DOHH2 (cell line): ENCODE results near the gene MT4.

ENCODE experiments used
- H3F3A ChIP-seq: fragments of 200-600 bp; sonication (generic), shearing (Covaris generic); 2 replicates; pipeline ENCODE4 v1.6.0; 2016; ENCODE audit warnings: antibody characterized with exemption, mild to moderate bottlenecking; ENCODE audit not compliant: control insufficient read depth, insufficient read depth
- H3K27ac ChIP-seq: fragments of 200-600 bp; sonication (generic); 2 replicates; pipeline ENCODE4 v1.5.1; 2014; ENCODE audit warnings: low read depth, mild to moderate bottlenecking, low read length, moderate library complexity
- H3K27me3 ChIP-seq: fragments of 200-600 bp; sonication (generic); 2 replicates; pipeline ENCODE4 v1.6.1; 2014; ENCODE audit warnings: mild to moderate bottlenecking, low read length, mixed read lengths; ENCODE audit not compliant: control insufficient read depth
- H3K36me3 ChIP-seq: fragments of 200-600 bp; sonication (generic); 2 replicates; pipeline ENCODE4 v1.6.1; 2014; ENCODE audit warnings: mild to moderate bottlenecking, low read length, moderate library complexity, mixed read lengths; ENCODE audit not compliant: control insufficient read depth
- H3K4me1 ChIP-seq: fragments of 200-600 bp; sonication (generic); 2 replicates; pipeline ENCODE4 v1.6.1; 2014; ENCODE audit warnings: mild to moderate bottlenecking, low read length, mixed read lengths; ENCODE audit not compliant: control insufficient read depth
- H3K4me2 ChIP-seq: fragments of 200-600 bp; sonication (generic); 2 replicates; pipeline ENCODE4 v1.6.0; 2014; ENCODE audit warnings: mild to moderate bottlenecking, low read length, moderate library complexity
- H3K4me3 ChIP-seq: fragments of 200-600 bp; sonication (generic); 2 replicates; pipeline ENCODE4 v1.5.1; 2014; ENCODE audit warnings: mild to moderate bottlenecking, low read length, mixed read lengths
- H3K79me2 ChIP-seq: fragments of 200-600 bp; sonication (generic); 2 replicates; pipeline ENCODE4 v1.6.1; 2014; ENCODE audit warnings: mild to moderate bottlenecking, low read length, mixed read lengths; ENCODE audit not compliant: control insufficient read depth
- H3K9me2 ChIP-seq: fragments of 200-600 bp; sonication (generic); replicated peaks from 2 replicates; pipeline ENCODE4 v1.6.1; 2014; ENCODE audit warnings: mild to moderate bottlenecking, low read length, mixed read lengths; ENCODE audit not compliant: control insufficient read depth
- H3K9me3 ChIP-seq: fragments of 200-600 bp; sonication (generic); 2 replicates; pipeline ENCODE4 v1.6.1; 2014; ENCODE audit warnings: antibody characterized with exemption, low read length, mixed read lengths; ENCODE audit not compliant: control insufficient read depth, insufficient read depth
- H4K20me1 ChIP-seq: fragments of 200-600 bp; sonication (generic); 2 replicates; pipeline ENCODE4 v1.6.0; 2014; ENCODE audit warnings: low read depth, mild to moderate bottlenecking, antibody characterized with exemption, low read length, moderate library complexity; ENCODE audit not compliant: control insufficient read depth, insufficient read depth
- EZH2phosphoT487 ChIP-seq: fragments of 200-600 bp; sonication (generic); IDR thresholded peaks from 2 replicates; pipeline ENCODE4 v1.6.1; 2017; ENCODE audit warnings: borderline replicate concordance, mild to moderate bottlenecking, antibody characterized with exemption, low read length, moderate library complexity, mixed read lengths
- TF ChIP-seq, protein P1 (sequence below): fragments of 200-600 bp; sonication (generic); IDR thresholded peaks from one replicate; pipeline ENCODE4 v1.5.1; 2014; ENCODE audit warnings: antibody characterized with exemption, mild to moderate bottlenecking, low read depth, low read length; ENCODE audit not compliant: poor library complexity, severe bottlenecking

Gene MT4

DNA sequence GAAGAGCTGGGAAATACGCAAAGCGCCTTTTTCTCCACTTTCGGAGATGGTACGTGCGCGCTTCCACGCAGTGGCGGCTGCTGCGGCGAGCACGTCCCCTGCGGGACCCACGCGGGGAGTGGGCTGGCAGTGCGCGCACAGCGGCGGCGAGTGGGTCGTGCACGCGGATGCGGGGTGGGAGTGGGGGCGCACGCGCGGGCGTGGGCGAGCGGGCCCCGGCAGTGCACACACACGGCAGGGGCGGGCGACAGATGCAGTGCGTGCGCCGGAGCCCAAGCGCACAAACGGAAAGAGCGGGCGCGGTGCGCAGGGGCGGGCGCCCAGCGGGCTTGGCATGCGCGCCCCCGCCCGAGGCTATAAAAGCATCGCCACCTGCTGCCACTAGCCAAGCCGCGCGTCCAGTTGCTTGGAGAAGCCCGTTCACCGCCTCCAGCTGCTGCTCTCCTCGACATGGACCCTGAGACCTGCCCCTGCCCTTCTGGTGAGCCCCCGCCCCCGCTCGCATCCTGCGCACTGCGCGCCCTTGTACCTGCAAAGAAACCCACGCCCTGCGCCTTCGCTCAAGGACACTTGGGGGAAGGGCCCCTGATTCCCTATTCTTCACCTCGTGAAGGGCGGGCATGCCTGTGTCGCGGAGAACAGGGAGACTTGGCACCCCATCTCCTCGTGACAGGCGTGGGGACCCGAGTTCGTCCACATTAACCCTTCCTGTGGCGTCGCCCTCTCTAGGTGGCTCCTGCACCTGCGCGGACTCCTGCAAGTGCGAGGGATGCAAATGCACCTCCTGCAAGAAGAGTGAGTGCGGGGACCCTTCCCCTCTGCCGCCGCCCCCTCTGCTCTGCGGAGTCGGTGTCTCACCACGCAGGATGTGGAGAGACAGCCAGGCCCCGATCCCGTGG lies 24.5 kb downstream of the MT4 start, which contains the start of gene MT3:
MT3 (plus strand) TSS at position 388 of the 899 bp plus-strand sequence; CDS start at position 451, 63 bp downstream.
- H3K36me3 ChIP-seq, result no peaks in the 10 kb centered on the region
- no peak within 1 kb of the TSS for H3K4me3 ChIP-seq
- no peak within 1 kb of the TSS for H3K27ac ChIP-seq
- H3F3A ChIP-seq, result no peaks in the 10 kb centered on the region
- no peaks in the 10 kb centered on the region for H3K79me2 ChIP-seq
- H3K9me2 ChIP-seq, result no peaks in the 10 kb centered on the region
- no peak within 1 kb of the TSS for H3K4me2 ChIP-seq
- TF ChIP-seq, protein P1, sequence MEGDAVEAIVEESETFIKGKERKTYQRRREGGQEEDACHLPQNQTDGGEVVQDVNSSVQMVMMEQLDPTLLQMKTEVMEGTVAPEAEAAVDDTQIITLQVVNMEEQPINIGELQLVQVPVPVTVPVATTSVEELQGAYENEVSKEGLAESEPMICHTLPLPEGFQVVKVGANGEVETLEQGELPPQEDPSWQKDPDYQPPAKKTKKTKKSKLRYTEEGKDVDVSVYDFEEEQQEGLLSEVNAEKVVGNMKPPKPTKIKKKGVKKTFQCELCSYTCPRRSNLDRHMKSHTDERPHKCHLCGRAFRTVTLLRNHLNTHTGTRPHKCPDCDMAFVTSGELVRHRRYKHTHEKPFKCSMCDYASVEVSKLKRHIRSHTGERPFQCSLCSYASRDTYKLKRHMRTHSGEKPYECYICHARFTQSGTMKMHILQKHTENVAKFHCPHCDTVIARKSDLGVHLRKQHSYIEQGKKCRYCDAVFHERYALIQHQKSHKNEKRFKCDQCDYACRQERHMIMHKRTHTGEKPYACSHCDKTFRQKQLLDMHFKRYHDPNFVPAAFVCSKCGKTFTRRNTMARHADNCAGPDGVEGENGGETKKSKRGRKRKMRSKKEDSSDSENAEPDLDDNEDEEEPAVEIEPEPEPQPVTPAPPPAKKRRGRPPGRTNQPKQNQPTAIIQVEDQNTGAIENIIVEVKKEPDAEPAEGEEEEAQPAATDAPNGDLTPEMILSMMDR, result no peak
- no peaks in the 10 kb centered on the region for H3K9me3 ChIP-seq
- H4K20me1 ChIP-seq, result no peaks in the 10 kb centered on the region
- H3K27me3 ChIP-seq, result peaks cover 11% of the 10 kb centered on the region
- peaks cover 21% of the 10 kb centered on the region for H3K4me1 ChIP-seq

DNA sequence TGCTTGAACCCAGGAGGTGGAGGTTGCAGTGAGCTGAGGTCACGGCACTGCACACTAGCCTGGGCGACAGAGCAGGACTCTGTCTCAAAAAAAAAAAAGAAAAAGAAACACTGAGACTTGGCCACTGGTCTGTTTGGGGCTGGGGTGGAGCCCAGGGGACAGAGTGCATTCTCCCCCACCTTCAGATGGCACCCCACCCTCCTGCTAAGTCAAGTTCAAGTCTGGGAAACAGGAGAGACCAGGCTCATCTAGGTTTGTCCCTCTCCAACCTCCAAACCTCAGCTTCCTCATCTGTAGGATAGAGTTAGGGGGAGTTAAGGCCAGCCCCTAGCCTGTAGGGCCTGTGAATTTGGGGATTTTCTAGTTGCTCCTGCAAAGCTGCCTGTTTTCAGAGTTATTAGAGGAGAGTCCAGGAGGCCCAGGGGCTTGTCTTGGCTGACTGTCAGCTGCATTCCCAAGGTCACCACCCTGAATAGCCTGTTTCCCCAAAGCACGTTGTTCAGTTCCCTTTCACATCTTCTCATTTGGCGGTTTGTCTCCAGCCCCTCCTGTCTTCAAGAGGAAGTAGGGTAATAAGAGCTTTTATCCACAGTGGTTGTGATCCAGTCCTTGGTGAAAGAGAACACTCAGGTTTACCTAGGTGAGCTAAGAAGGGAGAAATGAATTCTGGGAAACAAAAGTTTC lies 26.6 kb downstream of the MT4 start:
- peaks cover 7% of the 10 kb centered on the region for H3K27me3 ChIP-seq
- no peak overlapping the region for H3K27ac ChIP-seq
- H3F3A ChIP-seq, result 0 out of 2 replicates have a peak, but pooled peaks cover 3% of the 10 kb centered on the region
- H4K20me1 ChIP-seq, result no peaks in the 10 kb centered on the region
- H3K9me2 ChIP-seq, result no peaks in the 10 kb centered on the region
- H3K79me2 ChIP-seq, result no peaks in the 10 kb centered on the region
- TF ChIP-seq, protein P1, result no peak
- no peak for TF ChIP-seq EZH2phosphoT487
- no peak overlapping the region for H3K4me3 ChIP-seq
- H3K4me1 ChIP-seq, result peaks cover 26% of the 10 kb centered on the region
- no peaks in the 10 kb centered on the region for H3K36me3 ChIP-seq
- no peak overlapping the region for H3K4me2 ChIP-seq
- H3K9me3 ChIP-seq, result no peaks in the 10 kb centered on the region

DNA sequence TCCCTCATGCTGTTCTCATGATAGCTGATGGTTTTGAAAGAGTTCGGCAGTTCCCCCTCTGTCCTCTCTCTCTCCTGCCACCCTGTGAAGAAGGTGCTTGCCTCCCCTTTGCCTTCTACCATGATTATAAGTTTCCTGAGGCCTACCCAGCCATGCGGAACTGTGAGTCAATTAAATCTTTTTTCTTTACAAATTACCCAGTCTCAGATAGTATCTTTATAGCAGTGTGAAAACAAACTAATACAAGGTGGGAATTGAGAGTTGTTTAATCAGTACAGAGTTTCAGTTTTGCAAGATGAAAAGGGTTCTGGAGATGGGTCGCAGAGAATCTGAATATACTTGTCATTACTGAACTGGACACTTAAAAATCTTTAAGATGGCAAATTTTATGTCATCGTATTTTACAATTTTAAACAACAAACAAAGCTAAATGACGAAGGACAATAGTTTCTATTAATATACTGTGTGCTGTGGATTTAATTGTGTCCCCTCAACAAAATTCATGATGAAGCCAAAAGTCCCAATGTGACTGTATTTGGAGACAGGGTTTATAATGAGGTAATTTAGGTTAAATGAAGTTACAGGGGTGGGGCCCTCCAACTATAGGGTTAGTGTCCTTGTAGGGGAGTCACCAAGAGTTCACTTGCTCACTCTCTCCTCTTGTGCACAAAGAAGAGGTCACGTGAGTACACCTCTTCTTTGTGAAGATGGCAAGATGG lies 28.9 kb downstream of the MT4 start:
- Histone ChIP-seq H3K79me2 (no peaks in the 10 kb centered on the region), H3K4me1 (peaks cover 34% of the 10 kb centered on the region), H3K27ac (no peak overlapping the region), H3K36me3 (no peaks in the 10 kb centered on the region), H3K9me3 (no peaks in the 10 kb centered on the region), H4K20me1 (no peaks in the 10 kb centered on the region), H3K4me3 (no peak overlapping the region), H3K9me2 (no peaks in the 10 kb centered on the region), H3K27me3 (peaks cover 7% of the 10 kb centered on the region; the same call in 1 of the 2 replicates), H3F3A (peaks cover 3% of the 10 kb centered on the region; the same call in 1 of the 2 replicates), H3K4me2 (no peak overlapping the region)
- TF ChIP-seq, protein P1, result no peak
- TF ChIP-seq EZH2phosphoT487, result no peak
